Chondrocyte (in vitro differentiated cells): Measurements from ENCODE around the gene TXNIP. TPM values are rescaled to one million over a fixed set of nuclear protein-coding genes. Genes with fewer than 3 reads are reported as not detected.
A peak's percentile ranks its signal among the peaks of the same experiment; 100 is the strongest.

Experiments
- DNase-seq: peaks from one replicate; pipeline ENCODE4 v3.0.0; 2021; ENCODE audit warnings: mixed read lengths, low spot score
- H3K27ac Mint-ChIP-seq: one replicate; pipeline ENCODE4 v1.8.0; 2021; ENCODE audit warnings: mild to moderate bottlenecking, moderate library complexity, mixed read lengths; ENCODE audit not compliant: unreplicated experiment
- H3K27me3 Mint-ChIP-seq: 2 replicates; pipeline ENCODE4 v1.8.0; 2021; ENCODE audit warnings: low read depth, mixed read lengths
- H3K36me3 Mint-ChIP-seq: 2 replicates; pipeline ENCODE4 v1.8.0; 2021; ENCODE audit warnings: low read depth, mixed read lengths
- H3K4me1 Mint-ChIP-seq: 2 replicates; pipeline ENCODE4 v1.8.0; 2021; ENCODE audit warnings: low read depth, mild to moderate bottlenecking, mixed read lengths
- H3K4me3 Mint-ChIP-seq: one replicate; pipeline ENCODE4 v1.8.0; 2021; ENCODE audit warnings: mild to moderate bottlenecking, moderate library complexity, mixed read lengths; ENCODE audit not compliant: unreplicated experiment
- H3K9me3 Mint-ChIP-seq: 2 replicates; pipeline ENCODE4 v1.8.0; 2021; ENCODE audit warnings: low read depth, mixed read lengths
- total RNA-seq: library from RNA; stranded (reverse); gene quantifications from 3 replicates; pipeline ENCODE4 v1.2.1, GENCODE V29; 2021
- TF ChIP-seq, protein P1 (sequence below): fragments of 200-600 bp; sonication (generic); IDR thresholded peaks from 2 replicates; pipeline ENCODE4 v1.5.0; 2021; ENCODE audit warnings: antibody characterized with exemption, mild to moderate bottlenecking, moderate library complexity

The TXNIP gene
- total RNA-seq, 1 donor from 2014 or later: 3.8 TPM

DNA sequence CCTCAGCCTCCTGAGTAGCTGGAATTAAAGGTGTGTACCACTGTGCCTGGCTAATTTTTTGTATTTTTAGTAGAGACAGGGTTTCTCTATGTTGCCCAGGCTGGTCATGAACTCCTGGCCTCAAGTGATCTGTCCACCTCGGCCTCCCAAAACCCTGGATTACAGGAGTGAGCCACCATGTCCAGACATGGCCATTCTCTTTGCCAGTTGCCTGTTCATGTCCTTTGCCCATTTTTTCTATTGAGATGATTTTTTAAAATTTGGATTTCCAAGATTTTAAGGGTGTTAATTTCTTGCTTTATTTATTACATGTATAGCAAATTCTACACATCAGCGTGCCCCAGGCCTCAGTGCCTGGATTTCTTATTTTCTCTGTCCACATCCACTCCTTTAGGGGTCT lies 29.1 kb downstream of the TXNIP start:
- Mint-ChIP-seq H3K4me1 (peaks cover 28% of the 10 kb centered on the region), H3K27me3 (no peaks in the 10 kb centered on the region), H3K4me3 (no peak overlapping the region), H3K36me3 (peaks cover 2% of the 10 kb centered on the region), H3K9me3 (peaks cover 3% of the 10 kb centered on the region), H3K27ac (no peak overlapping the region)
- DNase-seq: no peak
- TF ChIP-seq, protein P1, sequence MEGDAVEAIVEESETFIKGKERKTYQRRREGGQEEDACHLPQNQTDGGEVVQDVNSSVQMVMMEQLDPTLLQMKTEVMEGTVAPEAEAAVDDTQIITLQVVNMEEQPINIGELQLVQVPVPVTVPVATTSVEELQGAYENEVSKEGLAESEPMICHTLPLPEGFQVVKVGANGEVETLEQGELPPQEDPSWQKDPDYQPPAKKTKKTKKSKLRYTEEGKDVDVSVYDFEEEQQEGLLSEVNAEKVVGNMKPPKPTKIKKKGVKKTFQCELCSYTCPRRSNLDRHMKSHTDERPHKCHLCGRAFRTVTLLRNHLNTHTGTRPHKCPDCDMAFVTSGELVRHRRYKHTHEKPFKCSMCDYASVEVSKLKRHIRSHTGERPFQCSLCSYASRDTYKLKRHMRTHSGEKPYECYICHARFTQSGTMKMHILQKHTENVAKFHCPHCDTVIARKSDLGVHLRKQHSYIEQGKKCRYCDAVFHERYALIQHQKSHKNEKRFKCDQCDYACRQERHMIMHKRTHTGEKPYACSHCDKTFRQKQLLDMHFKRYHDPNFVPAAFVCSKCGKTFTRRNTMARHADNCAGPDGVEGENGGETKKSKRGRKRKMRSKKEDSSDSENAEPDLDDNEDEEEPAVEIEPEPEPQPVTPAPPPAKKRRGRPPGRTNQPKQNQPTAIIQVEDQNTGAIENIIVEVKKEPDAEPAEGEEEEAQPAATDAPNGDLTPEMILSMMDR: no peak

DNA sequence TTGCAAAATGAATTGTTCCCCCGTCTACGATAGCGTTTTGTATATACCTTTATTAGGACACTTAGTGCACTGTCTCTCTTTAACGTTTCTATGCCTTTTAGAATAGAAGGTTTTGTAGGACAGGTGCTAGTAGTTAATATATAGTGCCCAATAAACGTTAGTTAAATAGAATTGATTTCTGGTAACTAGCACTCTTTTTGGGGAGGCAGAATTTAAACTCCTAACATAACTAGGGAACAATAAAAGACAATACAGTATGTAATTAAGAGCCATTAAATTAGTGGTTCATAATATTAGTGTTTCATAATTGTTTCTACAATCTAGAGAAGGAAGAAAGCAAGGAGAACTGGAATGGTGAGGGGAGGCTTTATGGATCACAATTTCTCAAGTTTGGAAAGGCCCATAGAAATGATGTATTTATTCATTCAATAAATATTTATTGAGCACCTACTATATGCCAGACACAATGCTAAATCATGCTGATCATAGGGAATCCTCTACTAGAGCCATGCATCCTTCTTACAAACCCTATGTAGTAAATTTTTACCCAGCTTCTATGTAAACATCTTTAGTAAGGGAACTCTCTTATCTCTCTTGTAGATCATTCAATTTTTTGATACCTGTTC lies 31.1 kb downstream of the TXNIP start:
- Mint-ChIP-seq H3K4me3 (peak overlapping the region; percentile 88), H3K4me1 (peaks cover 45% of the 10 kb centered on the region), H3K9me3 (peaks cover 3% of the 10 kb centered on the region), H3K27me3 (no peaks in the 10 kb centered on the region), H3K36me3 (peaks cover 2% of the 10 kb centered on the region), H3K27ac (peak overlapping the region; percentile 97)
- TF ChIP-seq, protein P1: no peak
- no peak for DNase-seq

DNA sequence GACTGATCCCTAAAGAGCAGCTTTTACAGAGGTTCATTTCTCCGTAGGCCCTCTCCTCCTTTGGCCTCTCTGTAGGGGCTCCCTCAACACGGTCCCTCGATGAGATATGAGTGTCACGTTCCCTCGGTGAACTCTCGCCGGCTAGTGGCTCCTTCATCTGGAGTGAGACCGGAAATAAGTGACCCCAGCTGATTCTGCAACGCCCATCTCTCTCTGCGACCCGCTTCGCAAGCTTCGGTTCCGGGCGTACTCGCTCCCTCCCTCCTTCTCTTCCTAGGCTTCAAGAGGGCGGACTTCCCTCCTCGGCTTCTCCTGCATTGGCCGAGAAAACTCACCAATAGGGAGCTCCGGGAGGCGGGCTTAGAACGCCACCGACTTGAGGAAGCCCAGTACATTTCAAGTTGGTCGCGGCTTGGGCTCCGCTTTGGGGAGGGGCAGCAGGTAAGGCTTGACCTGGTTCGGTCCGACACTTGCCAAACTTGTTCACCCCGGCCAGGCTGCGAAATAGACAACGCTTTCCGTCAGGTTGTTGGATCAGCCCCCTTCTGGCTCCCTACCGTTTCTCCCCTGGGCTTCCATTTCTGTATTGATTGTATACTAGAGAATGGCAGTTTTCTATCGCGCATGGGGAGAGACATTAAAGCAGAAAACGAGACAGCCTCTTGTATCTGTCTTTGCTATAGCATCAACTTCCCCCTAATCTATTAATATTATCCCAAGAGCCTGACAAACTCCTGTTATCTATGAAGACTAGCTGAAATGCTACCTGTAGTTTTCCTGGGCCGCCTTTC lies 31.9 kb downstream of the TXNIP start, which contains the start of the genes ANKRD34A and POLR3GL:
Gene ANKRD34A, minus strand, starts transcription at position 248 of the 791 bp plus-strand sequence. CDS start 2,816 bp downstream, outside the sequence.
Gene POLR3GL, plus strand, starts transcription at position 363 of the 791 bp plus-strand sequence. CDS start 10,176 bp downstream, outside the sequence.
- TF ChIP-seq, protein P1: peak; percentile 24
- Mint-ChIP-seq H3K27ac (peak within 1 kb of the TSS; percentile 97), H3K4me3 (peak within 1 kb of the TSS; percentile 88), H3K27me3 (no peaks in the 10 kb centered on the region), H3K36me3 (peaks cover 2% of the 10 kb centered on the region), H3K4me1 (peaks cover 52% of the 10 kb centered on the region), H3K9me3 (peaks cover 3% of the 10 kb centered on the region)
- DNase-seq: peak; percentile 95

DNA sequence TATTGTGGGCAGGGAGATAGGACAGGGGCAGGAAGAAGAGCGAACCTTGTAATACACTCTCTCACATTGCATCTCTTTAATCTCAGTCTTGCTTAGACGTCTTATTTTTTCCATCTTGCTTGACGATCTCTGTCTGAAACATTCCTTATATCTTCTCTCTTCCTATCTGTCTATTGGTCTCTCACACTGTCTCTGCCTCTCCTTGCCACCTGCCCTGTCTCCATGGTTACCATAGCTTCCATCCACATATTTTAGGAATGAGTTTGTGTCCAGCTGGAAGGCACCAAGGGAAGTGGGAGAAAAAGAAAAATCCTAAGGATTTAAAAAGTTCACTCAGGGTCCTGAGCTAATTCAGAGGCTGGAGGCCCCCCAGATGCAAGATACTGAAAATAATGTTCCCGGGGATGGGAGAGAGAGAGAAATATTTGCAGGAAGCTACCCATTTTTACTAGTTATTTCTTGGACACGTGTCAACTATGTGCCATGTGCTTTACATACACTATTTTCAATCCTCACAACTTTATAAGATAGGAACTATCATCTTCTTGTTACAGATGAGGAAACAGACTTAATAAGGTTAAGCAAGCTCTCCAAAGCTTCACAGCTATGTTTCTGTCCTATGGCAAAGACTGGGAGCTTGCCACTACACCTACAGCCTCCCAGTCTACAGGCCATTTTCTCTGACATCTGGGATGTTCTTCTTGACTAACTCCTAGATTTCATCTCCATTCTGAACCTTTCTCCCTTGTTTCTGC lies 32.9 kb downstream of the TXNIP start:
- Mint-ChIP-seq H3K27ac (peak overlapping the region; percentile 97), H3K27me3 (no peaks in the 10 kb centered on the region), H3K4me1 (peaks cover 57% of the 10 kb centered on the region), H3K4me3 (peak overlapping the region; percentile 88), H3K9me3 (peaks cover 3% of the 10 kb centered on the region), H3K36me3 (peaks cover 2% of the 10 kb centered on the region)
- TF ChIP-seq, protein P1: no peak
- DNase-seq: no peak
